Body of pancreas (tissue), 4 donors: ENCODE measurements around the gene ENPP4.

Source experiments
- POLR2A ChIP-seq, 3 donors: fragments of 450-650 bp; IDR thresholded peaks; one replicate each; pipeline ENCODE4 v1.6.1; 2016; ENCODE audit warnings: antibody characterized with exemption in 3 of 3, mild to moderate bottlenecking in 2 of 3
- TF ChIP-seq, protein P1 (sequence below), 7 experiments: fragments of 450-650 bp in 4 of 7; fragments of 200-600 bp in 3 of 7; sonication (generic) in 3 of 7; IDR thresholded peaks; one replicate each; pipeline ENCODE4 v1.5.1; 2016 to 2019; ENCODE audit warnings: antibody characterized with exemption in 7 of 7

DNA sequence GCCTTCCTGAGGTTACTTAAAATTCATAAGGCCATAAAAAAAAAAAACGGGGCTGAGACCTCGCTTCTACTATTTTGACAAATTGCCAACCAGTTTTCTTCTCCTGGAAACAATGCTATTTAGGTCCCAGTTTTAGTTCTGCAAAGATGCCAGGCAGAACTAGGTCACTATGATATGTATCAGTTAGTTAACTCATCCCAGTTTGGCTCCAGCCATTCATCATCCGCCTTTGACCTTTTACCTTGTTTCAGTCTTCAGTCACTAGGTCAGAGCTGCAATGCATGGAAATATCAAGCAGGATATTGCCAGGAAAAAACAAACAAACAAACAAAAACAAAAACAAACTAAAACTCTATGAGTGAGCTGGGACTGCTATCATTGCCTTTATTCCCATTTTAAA, 29.8 kb upstream of the ENPP4 start:
- TF ChIP-seq, protein P1, sequence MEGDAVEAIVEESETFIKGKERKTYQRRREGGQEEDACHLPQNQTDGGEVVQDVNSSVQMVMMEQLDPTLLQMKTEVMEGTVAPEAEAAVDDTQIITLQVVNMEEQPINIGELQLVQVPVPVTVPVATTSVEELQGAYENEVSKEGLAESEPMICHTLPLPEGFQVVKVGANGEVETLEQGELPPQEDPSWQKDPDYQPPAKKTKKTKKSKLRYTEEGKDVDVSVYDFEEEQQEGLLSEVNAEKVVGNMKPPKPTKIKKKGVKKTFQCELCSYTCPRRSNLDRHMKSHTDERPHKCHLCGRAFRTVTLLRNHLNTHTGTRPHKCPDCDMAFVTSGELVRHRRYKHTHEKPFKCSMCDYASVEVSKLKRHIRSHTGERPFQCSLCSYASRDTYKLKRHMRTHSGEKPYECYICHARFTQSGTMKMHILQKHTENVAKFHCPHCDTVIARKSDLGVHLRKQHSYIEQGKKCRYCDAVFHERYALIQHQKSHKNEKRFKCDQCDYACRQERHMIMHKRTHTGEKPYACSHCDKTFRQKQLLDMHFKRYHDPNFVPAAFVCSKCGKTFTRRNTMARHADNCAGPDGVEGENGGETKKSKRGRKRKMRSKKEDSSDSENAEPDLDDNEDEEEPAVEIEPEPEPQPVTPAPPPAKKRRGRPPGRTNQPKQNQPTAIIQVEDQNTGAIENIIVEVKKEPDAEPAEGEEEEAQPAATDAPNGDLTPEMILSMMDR (IDR thresholded peaks at IDR 0.05) = no peak
- TF ChIP-seq POLR2A (IDR thresholded peaks at IDR 0.05) = no peak
